GM19099 (cell line): ENCODE measurements around the gene ARID3B.
A peak's percentile ranks its signal among the peaks of the same experiment; 100 is the strongest.

ENCODE experiments used
- POLR2A ChIP-seq: IDR thresholded peaks from 3 replicates; pipeline ENCODE4 v1.6.1; 2011; ENCODE audit warnings: low read depth; ENCODE audit not compliant: insufficient read length; ENCODE audit errors: extremely low read depth

The ARID3B gene

GRCh38 chr15:74604983-74605794 lies 64.2 kb downstream of the ARID3B start:
- no peak for TF ChIP-seq POLR2A

GRCh38 chr15:74605795-74606150 lies 64.8 kb downstream of the ARID3B start:
- no peak for TF ChIP-seq POLR2A

DNA sequence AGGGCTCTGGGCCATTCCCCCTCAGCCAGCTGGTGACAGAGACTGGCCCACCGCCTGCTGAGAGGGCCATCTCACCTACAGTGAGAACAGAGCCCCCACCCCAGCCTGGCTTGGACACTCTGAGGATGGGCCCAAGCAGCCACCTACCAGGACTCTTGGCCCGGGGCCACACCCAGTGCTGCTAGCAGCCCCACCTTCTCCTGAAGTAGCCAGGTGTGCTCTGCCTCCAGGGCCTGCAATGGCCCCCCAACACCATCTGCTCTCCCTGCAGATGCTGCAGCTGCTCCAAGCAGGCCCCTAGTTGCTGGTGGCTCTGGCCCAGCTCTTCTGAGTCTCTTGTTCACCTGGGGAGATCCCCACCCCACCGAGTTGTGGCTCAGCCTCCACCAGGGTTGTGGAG lies 67.8 kb downstream of the ARID3B start:
- no peak for TF ChIP-seq POLR2A

DNA sequence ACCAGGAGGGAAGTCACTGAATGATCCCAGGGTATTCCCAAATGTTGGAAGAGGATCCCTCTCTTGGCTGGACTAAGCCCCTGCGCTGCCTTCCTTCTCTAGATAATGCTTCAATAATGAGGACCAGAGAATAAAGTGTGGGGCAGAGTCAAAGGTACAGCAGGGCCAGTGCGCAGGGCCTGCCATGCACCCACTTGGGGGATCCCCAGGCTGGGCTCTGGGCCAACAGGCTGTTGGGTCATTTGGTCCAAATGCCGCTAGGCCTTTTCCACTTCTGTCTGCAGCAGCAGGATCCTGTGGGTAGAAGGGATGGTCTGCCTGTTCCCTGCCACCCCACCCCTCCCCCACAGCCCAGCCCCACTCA lies 68.9 kb downstream of the ARID3B start:
- TF ChIP-seq POLR2A: no peak

GRCh38 chr15:74610302-74610951 lies 69.4 kb downstream of the ARID3B start:
- no peak for TF ChIP-seq POLR2A

- no peak for TF ChIP-seq POLR2A
Measured at GRCh38 chr15:74611341-74611740, 70.3 kb downstream of the ARID3B start.

- no peak for TF ChIP-seq POLR2A
Measured at GRCh38 chr15:74611834-74612233, 70.8 kb downstream of the ARID3B start.

DNA sequence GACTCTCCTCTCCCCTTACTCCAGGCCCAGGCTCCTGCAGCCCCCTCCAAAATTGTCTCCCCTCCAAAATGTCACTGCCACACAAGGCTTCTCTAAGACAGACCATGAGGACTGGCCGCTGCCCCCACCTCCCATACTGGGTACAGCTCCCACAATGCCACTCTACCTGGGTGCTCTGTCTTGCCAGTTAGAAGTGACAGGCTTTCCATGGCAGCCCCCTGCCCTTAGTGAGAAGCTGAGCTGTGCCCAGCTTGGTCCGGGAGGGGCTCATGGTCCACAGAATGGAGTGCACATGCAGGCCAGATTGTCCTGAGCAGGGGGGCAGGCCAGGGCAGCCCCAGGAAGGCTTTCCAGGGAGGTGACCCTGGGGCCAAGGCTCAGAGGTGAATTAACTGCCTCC lies 71.7 kb downstream of the ARID3B start:
- no peak for TF ChIP-seq POLR2A

DNA sequence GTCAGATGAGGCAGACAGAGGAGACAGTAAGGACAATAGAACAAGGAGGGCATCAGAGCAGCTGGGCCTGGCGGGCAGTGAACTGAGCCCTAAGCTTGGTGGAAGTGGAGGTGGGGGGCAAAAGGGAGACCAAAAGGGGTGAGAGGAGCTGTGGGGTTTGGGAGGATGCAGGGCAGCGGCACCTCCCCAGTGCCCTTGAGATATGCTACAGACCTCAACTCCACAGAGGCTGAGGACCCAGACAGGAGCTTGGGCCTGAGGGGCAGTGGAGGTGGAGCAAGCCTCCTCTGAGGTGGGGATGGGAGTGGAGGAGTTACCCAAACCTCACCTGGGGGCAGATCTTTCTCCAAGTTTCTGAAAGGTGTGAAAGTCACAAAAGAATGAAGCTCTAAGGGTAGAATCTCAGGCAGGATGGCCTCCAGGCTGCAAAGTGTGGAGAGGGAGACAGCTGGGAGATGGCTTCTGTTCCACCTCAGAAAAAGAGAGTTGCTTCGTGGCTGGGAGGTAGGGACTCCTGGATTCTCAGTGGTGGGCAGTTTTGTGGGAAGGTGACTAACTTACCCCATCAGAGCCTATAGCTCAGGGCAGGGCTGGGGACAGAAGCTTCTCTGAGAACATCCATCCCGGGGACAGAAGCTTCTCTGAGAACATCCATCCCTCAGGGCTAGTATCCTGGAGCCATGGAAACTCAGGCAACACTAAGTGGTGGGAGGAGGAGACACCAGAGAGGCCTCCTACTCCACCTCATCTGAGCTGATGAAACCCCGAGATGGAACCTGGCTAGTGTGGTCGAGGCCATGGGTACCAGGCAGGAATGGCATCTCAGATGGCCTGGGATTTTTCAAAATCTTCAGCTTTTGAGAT lies 72.3 kb downstream of the ARID3B start:
- no peak for TF ChIP-seq POLR2A

DNA sequence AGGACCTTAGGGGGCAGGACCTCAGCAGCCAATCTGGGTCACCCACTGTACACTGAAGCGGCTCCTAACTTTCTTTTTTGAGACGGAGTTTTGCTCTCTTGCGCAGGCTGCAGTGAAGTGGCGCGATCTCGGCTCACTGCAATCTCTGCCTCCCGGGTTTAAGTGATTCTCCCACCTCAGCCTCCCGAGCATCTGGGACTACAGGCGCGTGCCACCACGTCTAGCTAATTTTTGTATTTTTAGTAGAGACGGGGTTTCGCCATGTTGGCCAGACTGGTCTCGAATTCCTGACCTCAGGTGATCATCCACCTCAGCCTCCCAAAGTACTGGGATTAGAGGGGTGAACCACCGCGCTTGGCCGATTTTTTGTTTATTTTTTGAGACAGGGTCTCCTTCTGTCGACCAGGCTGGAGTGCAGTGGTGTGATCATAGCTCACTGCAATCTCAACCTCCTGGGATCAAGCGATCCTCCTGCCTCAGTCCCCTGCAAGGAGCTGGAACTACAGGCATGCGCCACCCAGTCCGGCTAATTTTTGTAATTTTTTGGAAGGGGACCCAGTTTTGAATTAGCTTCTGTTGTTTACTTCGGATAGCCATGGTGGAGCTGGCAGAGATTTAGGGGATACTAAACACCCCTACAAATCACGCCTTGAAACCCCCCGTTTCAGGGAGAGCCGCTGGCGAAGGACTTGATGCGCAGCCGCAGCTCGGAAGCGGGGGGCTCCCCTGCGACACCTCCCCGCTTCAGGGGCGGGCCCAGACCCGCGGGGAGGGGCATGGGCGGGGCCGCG lies 73.1 kb downstream of the ARID3B start:
- no peak for TF ChIP-seq POLR2A

- TF ChIP-seq POLR2A: no peak
Measured at GRCh38 chr15:74614744-74615507, 73.9 kb downstream of the ARID3B start.

- TF ChIP-seq POLR2A: peak; percentile 78
Measured at GRCh38 chr15:74615508-74616365, 74.7 kb downstream of the ARID3B start, which contains the start of gene CLK3. Gene CLK3 (plus strand): TSS chr15:74615836. CDS start chr15:74619197, 3,361 bp downstream.

DNA sequence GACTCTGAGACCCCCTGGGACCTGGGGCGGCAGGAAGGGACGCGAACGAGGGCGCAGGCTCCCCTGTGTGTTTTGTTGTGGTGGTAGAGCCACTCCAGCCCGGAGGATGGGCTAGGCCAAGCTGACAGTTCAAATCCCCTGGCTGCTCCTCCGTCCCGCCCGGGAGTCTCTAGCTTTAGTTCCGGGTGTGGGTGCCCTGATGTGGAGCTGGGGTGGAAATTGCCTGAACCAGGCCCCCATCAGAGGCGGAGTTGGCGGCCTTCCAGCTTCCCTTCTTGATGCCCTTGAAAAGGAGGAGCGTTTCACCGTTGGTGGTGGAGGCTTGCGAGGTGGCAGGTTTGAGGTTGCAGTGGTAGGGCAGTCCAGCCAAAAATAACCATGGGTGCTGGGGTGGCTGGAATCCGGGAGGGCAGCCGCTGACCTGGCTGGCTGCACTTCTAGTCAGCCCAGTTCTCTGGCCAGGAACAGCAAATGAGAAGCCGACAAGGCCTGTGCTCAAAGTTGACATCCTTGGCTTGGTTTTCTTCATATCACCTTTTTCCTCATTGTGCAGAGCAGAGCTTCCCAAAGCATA lies 75.4 kb downstream of the ARID3B start:
- no peak for TF ChIP-seq POLR2A
